Vagina (tissue), 2 donors: Measurements from ENCODE around the gene NPDC1. TPM values are rescaled to one million over a fixed set of nuclear protein-coding genes. Genes with fewer than 3 reads are reported as not detected.
"Not testable (repeated sequence)": the region's sequence is repeated elsewhere in the genome, so short reads cannot be mapped to it uniquely, and the experiment has no call there.

ENCODE experiments used
- DNase-seq, 2 donors: peaks; one replicate each; pipeline ENCODE4 v3.0.0-alpha.2; 2017; ENCODE audit errors: extremely low spot score in 2 of 2
- H3K27ac ChIP-seq: fragments of 200-600 bp; sonication (generic); one replicate; pipeline ENCODE4 v1.5.1; 2019
- H3K27me3 ChIP-seq: fragments of 200-600 bp; sonication (generic); one replicate; pipeline ENCODE4 v1.5.1; 2019
- H3K36me3 ChIP-seq, 2 donors: fragments of 200-600 bp; sonication (generic); one replicate each; pipeline ENCODE4 v1.5.1; 2017 to 2019
- H3K4me1 ChIP-seq: fragments of 200-600 bp; sonication (generic); one replicate; pipeline ENCODE4 v1.5.1; 2019
- H3K4me3 ChIP-seq, 2 donors: fragments of 200-600 bp; sonication (generic); 1 replicate in 1 of 2; 2 replicates in 1 of 2; pipeline ENCODE4 v1.5.1; 2016 to 2019
- H3K9me3 ChIP-seq: fragments of 200-600 bp; sonication (generic); one replicate; pipeline ENCODE4 v1.5.1; 2019
- CTCF ChIP-seq, 3 experiments: fragments of 450-650 bp in 2 of 3; fragments of 200-600 bp in 1 of 3; sonication (generic) in 1 of 3; IDR thresholded peaks; one replicate each; pipeline ENCODE4 v1.5.1; 2017 to 2019; ENCODE audit warnings: antibody characterized with exemption in 3 of 3, mild to moderate bottlenecking in 2 of 3, moderate library complexity in 2 of 3
- POLR2A ChIP-seq, 2 donors: fragments of 450-650 bp; IDR thresholded peaks; one replicate each; pipeline ENCODE4 v1.6.1; 2017; ENCODE audit warnings: antibody characterized with exemption in 2 of 2, mild to moderate bottlenecking in 2 of 2, moderate library complexity in 2 of 2
- POLR2AphosphoS5 ChIP-seq, 2 donors: sonication (generic); formaldehyde crosslinking; IDR thresholded peaks; one replicate each; pipeline ENCODE4 v1.9.0; 2017; ENCODE audit warnings: antibody characterized with exemption in 2 of 2, mild to moderate bottlenecking in 2 of 2, low read depth in 1 of 2; ENCODE audit not compliant: insufficient read depth in 1 of 2
- intact Hi-C: fragments of 100-400 bp; cut with DNase I; formaldehyde crosslinking; loops from one replicate; pipeline ENCODE4 v1.15.1; 2023
- total RNA-seq: library from RNA; depleted of rRNA; stranded (reverse); fragments of >200 nt; gene quantifications from one replicate; pipeline ENCODE4 v1.2.3, GENCODE V29; 2016

The NPDC1 gene
- total RNA-seq, 1 donor from 2014 or later = 67.5 TPM

- H3K36me3 ChIP-seq = peaks cover 0 to 7% of the 10 kb centered on the region in 2 donors
- TF ChIP-seq POLR2AphosphoS5 (IDR thresholded peaks at IDR 0.05; ENCODE audit: insufficient read depth in 1 of 2, low read depth in 1 of 2) (no peak), POLR2A (IDR thresholded peaks at IDR 0.05) (no peak), CTCF (IDR thresholded peaks at IDR 0.05) (no peak)
- peaks cover 15% of the 10 kb centered on the region for H3K4me1 ChIP-seq
- no peaks in the 10 kb centered on the region for H3K27me3 ChIP-seq
- no peak overlapping the region for H3K4me3 ChIP-seq
- DNase-seq = no peak
- H3K27ac ChIP-seq = no peak overlapping the region
- intact Hi-C loops = no loop called here
- no peaks in the 10 kb centered on the region for H3K9me3 ChIP-seq
These were observed 10.5 kb downstream of the NPDC1 start for GRCh38 chr9:137035507-137035834.

GRCh38 chr9:137034709-137035506 lies 11.1 kb downstream of the NPDC1 start:
- no peak overlapping the region for H3K27ac ChIP-seq
- H3K4me3 ChIP-seq = no peak overlapping the region

GRCh38 chr9:137034039-137034708 lies 11.8 kb downstream of the NPDC1 start:
- intact Hi-C loops = no loop called here
- TF ChIP-seq POLR2A (IDR thresholded peaks at IDR 0.05) (no peak), POLR2AphosphoS5 (IDR thresholded peaks at IDR 0.05; ENCODE audit: insufficient read depth in 1 of 2, low read depth in 1 of 2) (no peak), CTCF (IDR thresholded peaks at IDR 0.05) (no peak)
- H3K4me3 ChIP-seq = peak overlapping the region in 1 of 2 donors; percentile 16
- no peaks in the 10 kb centered on the region for H3K27me3 ChIP-seq
- no peaks in the 10 kb centered on the region for H3K36me3 ChIP-seq
- H3K4me1 ChIP-seq = peaks cover 19% of the 10 kb centered on the region
- H3K27ac ChIP-seq = no peak overlapping the region
- DNase-seq = no peak
- no peaks in the 10 kb centered on the region for H3K9me3 ChIP-seq

More at GRCh38 chr9:137034709-137035506, 11.1 kb downstream of the NPDC1 start:
- H3K4me1 ChIP-seq = peaks cover 15% of the 10 kb centered on the region
- TF ChIP-seq POLR2A (IDR thresholded peaks at IDR 0.05) (no peak), CTCF (IDR thresholded peaks at IDR 0.05) (peak; percentile 75 to 86 (median 76))
- no peak for DNase-seq
- H3K9me3 ChIP-seq = no peaks in the 10 kb centered on the region
- H3K27me3 ChIP-seq = no peaks in the 10 kb centered on the region
- peaks cover 0 to 7% of the 10 kb centered on the region in 2 donors for H3K36me3 ChIP-seq
- intact Hi-C loops = no loop called here

- DNase-seq, intact Hi-C loops, H3K27ac ChIP-seq, H3K27me3 ChIP-seq, H3K9me3 ChIP-seq, H3K36me3 ChIP-seq: not testable (repeated sequence)
- Histone ChIP-seq H3K4me1 (peaks cover 26% of the 10 kb centered on the region), H3K4me3 (peak overlapping the region in 1 of 2 donors; percentile 16)
These were observed 12.5 kb downstream of the NPDC1 start for GRCh38 chr9:137033481-137033880.

- Histone ChIP-seq H3K4me3 (no peak overlapping the region), H3K27me3 (no peaks in the 10 kb centered on the region), H3K9me3 (no peaks in the 10 kb centered on the region), H3K36me3 (no peaks in the 10 kb centered on the region), H3K27ac (no peak overlapping the region), H3K4me1 (peaks cover 29% of the 10 kb centered on the region)
- intact Hi-C loops = no loop called here
- no peak for TF ChIP-seq CTCF (IDR thresholded peaks at IDR 0.05)
- TF ChIP-seq POLR2A (IDR thresholded peaks at IDR 0.05) = no peak
- no peak for TF ChIP-seq POLR2AphosphoS5 (IDR thresholded peaks at IDR 0.05; ENCODE audit: insufficient read depth in 1 of 2, low read depth in 1 of 2)
- no peak for DNase-seq
These were observed 13.1 kb downstream of the NPDC1 start for GRCh38 chr9:137032858-137033257.
